Kidney epithelial cell (primary cell): ENCODE data around the gene KCNG2. TPM values are rescaled to one million over a fixed set of nuclear protein-coding genes. Genes with fewer than 3 reads are reported as not detected.

Experiments used
- DNase-seq: peaks from one replicate; pipeline ENCODE4 v3.0.0-alpha.2; 2010; ENCODE audit warnings: low read depth
- H3K27me3 ChIP-seq: 2 replicates; pipeline ENCODE4 v1.6.0; 2011; ENCODE audit warnings: low read length; ENCODE audit not compliant: control insufficient read depth, insufficient read depth
- H3K36me3 ChIP-seq: 2 replicates; pipeline ENCODE4 v1.5.1; 2011; ENCODE audit warnings: low read length; ENCODE audit not compliant: control insufficient read depth, insufficient read depth
- H3K4me3 ChIP-seq: 2 replicates; pipeline ENCODE4 v1.5.1; 2011; ENCODE audit warnings: low read depth, mild to moderate bottlenecking, control low read depth, low read length
- total RNA-seq: library from RNA; depleted of rRNA; stranded (reverse); fragments of >200 nt; gene quantifications from 2 replicates; pipeline ENCODE4 v1.2.3, GENCODE V29; 2015
- TF ChIP-seq, protein P1 (sequence below): IDR thresholded peaks from 2 replicates; pipeline ENCODE4 v1.5.1; 2011; ENCODE audit warnings: mild to moderate bottlenecking, moderate library complexity, low read length, control low read depth, inconsistent platforms; ENCODE audit not compliant: insufficient read depth, poor library complexity, severe bottlenecking

The KCNG2 gene
- total RNA-seq, 1 donor from 2014 or later, result not detected

DNA sequence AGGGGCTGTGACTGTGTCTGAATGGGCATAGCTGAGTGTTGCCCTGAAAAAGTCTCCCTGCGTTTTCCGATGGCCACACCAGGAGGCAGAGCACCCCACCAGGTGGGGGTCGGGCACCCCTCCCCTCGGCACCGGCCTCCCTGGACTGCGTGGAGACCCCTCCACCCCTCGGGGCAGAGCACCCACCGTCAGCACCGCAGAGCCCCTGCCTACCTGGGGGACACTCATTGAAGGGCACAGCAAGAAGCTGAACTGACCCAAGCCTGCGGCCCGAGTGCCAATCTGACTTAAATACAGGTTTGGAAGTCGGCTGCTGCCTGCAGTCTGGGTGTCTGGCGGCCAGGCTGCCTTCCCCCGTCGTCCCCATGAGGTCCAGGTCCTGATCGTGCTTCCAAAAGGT, 69.9 kb downstream of the KCNG2 start:
- DNase-seq, result no peak
- Histone ChIP-seq H3K36me3 (no peaks in the 10 kb centered on the region), H3K4me3 (no peak overlapping the region), H3K27me3 (no peaks in the 10 kb centered on the region)
- TF ChIP-seq, protein P1, sequence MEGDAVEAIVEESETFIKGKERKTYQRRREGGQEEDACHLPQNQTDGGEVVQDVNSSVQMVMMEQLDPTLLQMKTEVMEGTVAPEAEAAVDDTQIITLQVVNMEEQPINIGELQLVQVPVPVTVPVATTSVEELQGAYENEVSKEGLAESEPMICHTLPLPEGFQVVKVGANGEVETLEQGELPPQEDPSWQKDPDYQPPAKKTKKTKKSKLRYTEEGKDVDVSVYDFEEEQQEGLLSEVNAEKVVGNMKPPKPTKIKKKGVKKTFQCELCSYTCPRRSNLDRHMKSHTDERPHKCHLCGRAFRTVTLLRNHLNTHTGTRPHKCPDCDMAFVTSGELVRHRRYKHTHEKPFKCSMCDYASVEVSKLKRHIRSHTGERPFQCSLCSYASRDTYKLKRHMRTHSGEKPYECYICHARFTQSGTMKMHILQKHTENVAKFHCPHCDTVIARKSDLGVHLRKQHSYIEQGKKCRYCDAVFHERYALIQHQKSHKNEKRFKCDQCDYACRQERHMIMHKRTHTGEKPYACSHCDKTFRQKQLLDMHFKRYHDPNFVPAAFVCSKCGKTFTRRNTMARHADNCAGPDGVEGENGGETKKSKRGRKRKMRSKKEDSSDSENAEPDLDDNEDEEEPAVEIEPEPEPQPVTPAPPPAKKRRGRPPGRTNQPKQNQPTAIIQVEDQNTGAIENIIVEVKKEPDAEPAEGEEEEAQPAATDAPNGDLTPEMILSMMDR, result no peak

DNA sequence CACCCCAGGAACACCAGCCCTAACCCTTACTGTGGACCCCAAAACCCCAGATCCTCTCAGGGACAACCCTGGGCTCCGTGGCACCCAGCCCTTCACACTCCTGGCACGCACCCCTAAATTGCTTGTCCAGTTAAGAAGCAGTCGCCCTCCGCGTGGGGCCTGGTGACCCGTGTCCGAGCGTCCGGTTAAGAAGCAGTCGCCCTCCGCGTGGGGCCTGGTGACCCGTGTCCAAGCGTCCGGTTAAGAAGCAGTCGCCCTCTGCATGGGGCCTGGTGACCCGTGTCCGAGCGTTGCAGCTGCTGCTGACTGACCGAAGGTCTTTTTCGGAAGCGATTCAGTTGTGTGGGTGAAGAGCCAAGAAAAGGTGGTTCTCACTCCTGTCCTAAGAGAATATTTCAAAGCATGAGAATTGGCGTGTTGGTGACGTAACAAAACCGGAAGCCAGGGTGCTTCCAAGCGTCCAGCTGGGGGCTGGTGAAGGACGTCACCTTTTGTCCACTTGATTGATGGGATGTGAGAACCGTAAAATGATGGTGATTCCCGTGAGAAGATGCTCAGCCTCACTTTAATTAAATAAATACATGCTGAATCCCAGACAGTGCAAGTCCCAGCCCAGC, 70.5 kb downstream of the KCNG2 start:
- DNase-seq, result no peak
- TF ChIP-seq, protein P1, result no peak
- Histone ChIP-seq H3K27me3 (peaks cover 2% of the 10 kb centered on the region), H3K4me3 (no peak overlapping the region), H3K36me3 (no peaks in the 10 kb centered on the region)

DNA sequence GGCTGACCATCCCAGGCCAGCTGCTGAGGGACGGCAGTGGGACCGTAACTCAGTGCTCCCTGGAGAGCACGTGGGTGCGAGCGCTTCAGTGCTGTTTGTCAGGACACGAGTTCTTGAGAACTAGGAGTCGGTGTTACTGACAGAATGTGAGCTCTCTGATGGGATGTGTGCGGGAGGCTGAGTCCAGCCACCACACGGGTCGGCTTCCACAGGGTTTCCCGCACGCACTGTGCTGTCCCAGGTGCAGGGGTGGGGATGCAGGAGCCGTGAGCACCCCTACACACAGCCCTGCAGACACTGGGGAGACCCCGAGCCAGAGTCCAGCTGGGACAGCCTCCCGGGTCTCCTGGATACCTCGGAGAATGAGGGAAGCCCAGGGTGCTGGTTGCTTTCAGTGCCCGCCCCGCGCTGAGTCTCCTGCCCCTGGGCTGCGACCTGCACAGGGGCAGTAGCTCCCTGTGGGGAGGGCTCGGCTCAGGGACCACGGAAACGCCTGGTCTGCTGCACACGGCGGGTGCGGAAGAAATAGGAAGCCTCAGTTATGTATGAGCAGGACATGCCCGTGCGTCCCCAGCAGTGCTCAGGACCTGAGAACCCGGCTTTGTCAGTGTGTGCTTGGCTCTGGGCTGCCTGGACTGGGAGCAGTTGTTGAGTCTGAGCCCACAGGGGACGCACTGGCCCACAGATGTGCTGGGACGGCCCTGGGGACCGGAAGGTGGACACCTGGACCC, 71.2 kb downstream of the KCNG2 start:
- no peak for DNase-seq
- TF ChIP-seq, protein P1, result no peak
- Histone ChIP-seq H3K27me3 (peaks cover 9% of the 10 kb centered on the region), H3K36me3 (no peaks in the 10 kb centered on the region), H3K4me3 (no peak overlapping the region)

DNA sequence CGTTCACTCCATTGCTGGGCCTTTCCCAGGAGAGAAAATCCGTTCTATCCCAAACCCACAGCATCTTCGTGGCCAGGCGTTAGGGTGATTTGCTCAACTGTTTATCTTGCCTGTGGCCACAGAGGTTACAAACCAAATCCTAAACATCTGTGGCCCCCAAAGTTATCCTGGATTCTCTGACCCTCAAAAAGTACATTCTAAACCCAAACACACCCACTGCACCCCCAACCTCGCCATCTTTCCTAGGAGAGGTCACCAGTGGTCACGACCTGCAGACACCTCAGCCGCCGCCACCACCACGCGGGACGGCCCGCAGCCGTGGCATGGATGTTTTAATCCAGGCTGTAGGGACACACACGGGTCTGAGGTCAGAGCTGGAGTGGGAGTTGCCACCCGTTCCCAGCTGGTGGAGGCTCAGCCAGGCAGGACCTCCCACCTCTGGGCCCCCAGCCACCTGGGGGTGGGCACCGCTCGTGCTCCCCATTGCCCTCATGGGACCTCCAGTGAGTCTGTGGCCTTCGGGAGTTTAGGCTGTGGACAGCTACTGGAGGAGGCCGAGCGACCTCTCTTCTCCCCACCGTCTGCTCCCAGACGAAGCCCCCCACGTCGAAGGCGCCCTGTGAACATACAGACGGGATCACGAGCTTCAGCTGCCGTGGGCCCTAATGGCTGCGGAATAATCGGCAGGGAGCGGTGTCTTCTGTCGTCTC, 72.0 kb downstream of the KCNG2 start:
- DNase-seq, result no peak
- H3K27me3 ChIP-seq, result peaks cover 9% of the 10 kb centered on the region
- no peaks in the 10 kb centered on the region for H3K36me3 ChIP-seq
- no peak overlapping the region for H3K4me3 ChIP-seq
- TF ChIP-seq, protein P1, result no peak

DNA sequence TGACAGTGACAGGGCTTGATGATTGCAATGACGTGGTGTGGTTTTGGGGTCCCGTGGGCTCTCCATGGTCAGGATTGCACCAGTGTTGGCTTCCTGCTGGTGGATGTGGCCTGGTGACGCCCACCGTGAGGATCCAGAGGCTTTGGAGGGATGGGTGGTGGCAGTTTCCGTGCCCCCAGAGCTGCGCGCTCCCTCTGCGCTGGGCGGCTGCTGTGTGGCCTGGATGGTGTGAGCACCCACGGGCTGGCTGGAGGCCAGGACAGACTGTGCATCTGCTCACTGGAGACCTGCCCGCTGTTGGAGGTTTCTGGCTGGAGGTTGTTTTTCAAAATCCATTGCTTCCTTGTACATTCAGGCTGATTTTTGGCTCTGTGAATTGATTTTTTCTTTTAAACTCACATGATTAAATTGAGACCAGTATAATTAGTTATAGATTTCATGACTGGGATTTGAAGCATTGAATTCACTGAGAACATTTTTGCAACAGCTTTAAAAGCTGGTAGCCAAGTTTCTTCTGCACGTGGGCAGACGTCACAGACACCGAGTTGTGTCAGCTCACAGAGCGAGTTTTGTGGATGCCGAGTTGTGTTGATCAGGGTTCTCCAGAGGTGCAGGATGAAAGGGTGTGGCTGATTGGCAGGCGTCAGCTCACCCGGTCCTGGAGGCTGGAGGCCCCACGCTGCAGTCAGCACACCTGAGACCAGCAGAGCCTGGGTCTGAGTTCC, 72.7 kb downstream of the KCNG2 start:
- DNase-seq, result no peak
- TF ChIP-seq, protein P1, result no peak
- no peaks in the 10 kb centered on the region for H3K36me3 ChIP-seq
- H3K27me3 ChIP-seq, result peaks cover 9% of the 10 kb centered on the region
- H3K4me3 ChIP-seq, result no peak overlapping the region
